Mesodermal cell (in vitro differentiated cells): Measurements from ENCODE around the gene RPL13A.
"Not testable (repeated sequence)": the region's sequence is repeated elsewhere in the genome, so short reads cannot be mapped to it uniquely, and the experiment has no call there.

ENCODE experiments used
- H3K27ac ChIP-seq: 2 replicates; pipeline ENCODE4 v1.7.0; 2013; ENCODE audit warnings: mild to moderate bottlenecking, low read depth, low read length, moderate library complexity; ENCODE audit not compliant: severe bottlenecking
- H3K36me3 ChIP-seq: 2 replicates; pipeline ENCODE4 v1.7.1; 2013; ENCODE audit warnings: mild to moderate bottlenecking, low read length, moderate library complexity; ENCODE audit not compliant: control insufficient read depth, insufficient read depth
- H3K4me1 ChIP-seq: one replicate; pipeline ENCODE4 v1.7.1; 2013; ENCODE audit warnings: mild to moderate bottlenecking, low read length; ENCODE audit not compliant: insufficient read depth, control insufficient read depth, poor library complexity, severe bottlenecking
- H3K4me3 ChIP-seq: 2 replicates; pipeline ENCODE4 v1.7.0; 2013; ENCODE audit warnings: low read length, control low read depth, mild to moderate bottlenecking; ENCODE audit not compliant: insufficient read depth, poor library complexity, severe bottlenecking; ENCODE audit errors: extremely low read depth
- H3K9me3 ChIP-seq: 2 replicates; pipeline ENCODE4 v1.7.1; 2013; ENCODE audit warnings: mild to moderate bottlenecking, low read length, moderate library complexity; ENCODE audit not compliant: control insufficient read depth
- WGBS, 2 experiments: methylation state at CpG; one replicate each; pipeline ENCODE4 v1.1.5; 2013; ENCODE audit warnings: missing lambda C conversion rate in 2 of 2; ENCODE audit not compliant: insufficient coverage in 2 of 2; 5-methylcytosine and 5-hydroxymethylcytosine counted together

RPL13A gene

GRCh38 chr19:49458567-49458903, 28.9 kb upstream of the RPL13A start:
- H3K9me3 ChIP-seq: no peaks in the 10 kb centered on the region
- 84 to 100% methylated on average over 2 to 3 of the region's 5 CpGs for WGBS, 2 experiments
- H3K36me3 ChIP-seq: peaks cover 39% of the 10 kb centered on the region
- H3K4me3 ChIP-seq: no peak overlapping the region
- no peak overlapping the region for H3K27ac ChIP-seq
- H3K4me1 ChIP-seq: peaks cover 4% of the 10 kb centered on the region

- H3K27ac ChIP-seq: no peak overlapping the region
- H3K4me1 ChIP-seq: no peaks in the 10 kb centered on the region
- peaks cover 37% of the 10 kb centered on the region for H3K36me3 ChIP-seq
- 88 to 96% methylated on average over 10 to 11 of the region's 12 CpGs for WGBS, 2 experiments
- no peaks in the 10 kb centered on the region for H3K9me3 ChIP-seq
- no peak overlapping the region for H3K4me3 ChIP-seq
Measured at GRCh38 chr19:49459388-49459787, 28.0 kb upstream of the RPL13A start.

- not testable (repeated sequence) for H3K27ac ChIP-seq, H3K4me1 ChIP-seq, H3K9me3 ChIP-seq, H3K4me3 ChIP-seq
- peaks cover 42% of the 10 kb centered on the region for H3K36me3 ChIP-seq
- no CpG with 5 or more reads among the region's 1 CpG for whole genome bisulfite sequencing, 2 experiments
Measured at GRCh38 chr19:49461130-49461529, 26.3 kb upstream of the RPL13A start.

GRCh38 chr19:49461656-49462055, 25.8 kb upstream of the RPL13A start:
- H3K4me1 ChIP-seq: no peaks in the 10 kb centered on the region
- no peak overlapping the region for H3K27ac ChIP-seq
- peaks cover 41% of the 10 kb centered on the region for H3K36me3 ChIP-seq
- no peaks in the 10 kb centered on the region for H3K9me3 ChIP-seq
- H3K4me3 ChIP-seq: no peak overlapping the region
- WGBS, 2 experiments: 96 to 97% methylated on average over 30 to 37 of the region's 37 CpGs

- Histone ChIP-seq H3K36me3 (peaks cover 38% of the 10 kb centered on the region), H3K4me3 (no peak overlapping the region)
- WGBS, 2 experiments: 89 to 96% methylated on average over 10 to 12 of the region's 12 CpGs
Measured at GRCh38 chr19:49462492-49462891, 24.9 kb upstream of the RPL13A start.

GRCh38 chr19:49463960-49464740, 23.3 kb upstream of the RPL13A start:
- Histone ChIP-seq H3K4me1 (no peaks in the 10 kb centered on the region), H3K9me3 (no peaks in the 10 kb centered on the region), H3K27ac (no peak overlapping the region), H3K4me3 (no peak overlapping the region), H3K36me3 (peaks cover 38% of the 10 kb centered on the region)
- 94 to 97% methylated on average over 34 to 37 of the region's 39 CpGs for WGBS, 2 experiments

More at GRCh38 chr19:49462492-49462891, 24.9 kb upstream of the RPL13A start:
- no peaks in the 10 kb centered on the region for H3K4me1 ChIP-seq
- no peaks in the 10 kb centered on the region for H3K9me3 ChIP-seq
- no peak overlapping the region for H3K27ac ChIP-seq

DNA sequence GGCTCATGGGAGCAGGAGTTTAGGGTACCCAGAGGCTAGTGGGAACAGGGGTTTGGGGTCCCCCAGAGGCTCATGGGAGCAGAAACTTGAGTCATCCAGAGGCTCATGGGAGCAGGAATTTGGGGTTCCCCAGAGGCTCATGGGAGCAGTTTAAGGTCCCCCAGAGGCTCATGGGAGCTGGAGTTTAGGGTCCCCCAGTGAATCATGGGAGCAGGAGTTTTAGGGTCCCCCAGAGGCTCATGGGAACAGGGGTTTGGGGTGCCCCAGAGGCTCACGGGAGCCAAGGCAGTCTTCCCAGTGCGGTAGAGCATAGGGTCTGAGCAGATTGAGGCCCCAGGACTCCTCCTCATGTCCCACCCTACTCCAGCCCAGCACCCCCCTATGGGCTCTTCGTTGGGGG, 22.0 kb upstream of the RPL13A start:
- Histone ChIP-seq H3K36me3 (peaks cover 35% of the 10 kb centered on the region), H3K27ac (no peak overlapping the region), H3K4me1 (no peaks in the 10 kb centered on the region), H3K4me3 (no peak overlapping the region), H3K9me3 (no peaks in the 10 kb centered on the region)
- WGBS, 2 experiments: 86 to 94% methylated on average over 2 to 3 of the region's 3 CpGs

DNA sequence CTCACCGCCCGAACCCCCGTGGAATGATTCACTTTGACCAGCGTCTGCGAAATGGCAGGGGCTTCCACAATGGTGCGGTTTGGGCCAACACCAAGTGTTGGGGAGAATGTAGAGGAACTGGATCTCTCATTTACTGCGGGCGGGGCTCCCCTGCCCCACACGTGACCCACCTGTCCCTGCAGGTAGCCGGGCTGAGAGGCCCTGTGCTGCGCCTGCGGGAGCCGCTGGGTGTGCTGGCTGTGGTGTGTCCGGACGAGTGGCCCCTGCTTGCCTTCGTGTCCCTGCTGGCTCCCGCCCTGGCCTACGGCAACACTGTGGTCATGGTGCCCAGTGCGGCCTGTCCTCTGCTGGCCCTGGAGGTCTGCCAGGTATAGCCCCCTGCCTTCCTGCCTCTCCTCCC, 19.2 kb upstream of the RPL13A start:
- 92 to 93% methylated on average over 18 to 19 of the region's 19 CpGs for WGBS, 2 experiments
- no peaks in the 10 kb centered on the region for H3K9me3 ChIP-seq
- no peak overlapping the region for H3K27ac ChIP-seq
- peaks cover 35% of the 10 kb centered on the region for H3K36me3 ChIP-seq
- no peak overlapping the region for H3K4me3 ChIP-seq
- peaks cover 7% of the 10 kb centered on the region for H3K4me1 ChIP-seq

- 78 to 87% methylated on average over 14 to 15 of the region's 15 CpGs for WGBS, 2 experiments
- H3K9me3 ChIP-seq: no peaks in the 10 kb centered on the region
- peaks cover 35% of the 10 kb centered on the region for H3K36me3 ChIP-seq
Measured at GRCh38 chr19:49468746-49469447, 18.5 kb upstream of the RPL13A start.

DNA sequence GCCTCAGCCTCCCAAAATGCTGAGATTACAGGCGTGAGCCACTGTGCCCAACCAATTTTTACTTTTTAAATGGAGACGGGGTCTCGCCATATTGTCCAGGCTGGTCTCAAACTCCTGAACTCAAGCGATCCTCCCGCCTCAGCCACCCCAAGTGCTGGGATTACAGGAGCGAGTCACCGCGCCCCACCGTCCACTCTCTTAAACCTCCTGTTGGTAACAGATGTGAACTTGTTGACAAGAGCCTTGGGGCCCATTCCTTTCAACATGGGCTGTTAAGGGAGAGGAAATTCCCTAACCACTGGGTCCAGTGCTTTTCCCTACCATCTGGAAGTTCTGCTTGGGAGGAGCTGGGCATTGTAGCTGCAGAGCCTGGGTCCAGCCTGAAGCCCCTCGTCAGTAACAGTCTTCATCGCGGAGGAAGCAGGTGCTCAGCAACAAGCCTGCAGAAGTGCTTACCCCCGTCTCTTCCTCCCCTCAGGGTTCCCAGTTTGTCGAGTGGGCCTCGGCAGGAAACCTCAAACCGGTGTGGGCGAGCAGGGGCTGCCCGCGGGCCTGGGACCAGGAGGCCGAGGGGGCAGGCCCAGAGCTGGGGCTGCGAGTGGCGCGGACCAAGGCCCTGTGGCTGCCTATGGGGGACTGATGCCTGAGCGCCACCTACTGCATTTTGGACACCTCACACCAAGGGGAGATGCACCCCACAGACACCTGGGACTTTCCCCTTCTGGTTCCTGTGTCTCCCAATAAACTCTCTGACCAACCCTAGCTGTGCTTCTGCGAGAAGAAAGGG, 17.4 kb upstream of the RPL13A start:
- peaks cover 35% of the 10 kb centered on the region for H3K36me3 ChIP-seq
- no peak overlapping the region for H3K4me3 ChIP-seq
- WGBS, 2 experiments: 96 to 97% methylated on average over 22 to 24 of the region's 25 CpGs
- H3K4me1 ChIP-seq: peaks cover 8% of the 10 kb centered on the region
- no peak overlapping the region for H3K27ac ChIP-seq
- no peaks in the 10 kb centered on the region for H3K9me3 ChIP-seq

More at GRCh38 chr19:49468746-49469447, 18.5 kb upstream of the RPL13A start:
- no peak overlapping the region for H3K27ac ChIP-seq
- H3K4me3 ChIP-seq: no peak overlapping the region
- H3K4me1 ChIP-seq: peaks cover 8% of the 10 kb centered on the region
